COLO668 (cell line): ENCODE results near the gene LTO1.
A peak's percentile ranks its signal among the peaks of the same experiment; 100 is the strongest.

Source experiments
- DNase-seq: peaks from one replicate; lab custom pipeline; 2025; ENCODE audit not compliant: unreplicated experiment; lab: John Stamatoyannopoulos, UW

The LTO1 gene

GRCh38 chr11:69647390-69647748 lies 27.8 kb downstream of the LTO1 start:
- DNase-seq: no peak

- DNase-seq: no peak
These were observed 28.4 kb downstream of the LTO1 start for GRCh38 chr11:69646493-69647389.

GRCh38 chr11:69645801-69646492 lies 29.2 kb downstream of the LTO1 start:
- DNase-seq: peak; percentile 73

GRCh38 chr11:69644962-69645675 lies 30.0 kb downstream of the LTO1 start:
- no peak for DNase-seq

- DNase-seq: peak; percentile 35
These were observed 30.8 kb downstream of the LTO1 start for GRCh38 chr11:69644071-69644961.

- peak; percentile 15 for DNase-seq
These were observed 31.5 kb downstream of the LTO1 start for GRCh38 chr11:69643646-69644045.

GRCh38 chr11:69642913-69643632 lies 32.1 kb downstream of the LTO1 start:
- DNase-seq: peak; percentile 70

GRCh38 chr11:69642549-69642912 lies 32.6 kb downstream of the LTO1 start:
- DNase-seq: peak; percentile 8

GRCh38 chr11:69641681-69642548 lies 33.2 kb downstream of the LTO1 start:
- DNase-seq: no peak

- DNase-seq: peak; percentile 10
These were observed 34.1 kb downstream of the LTO1 start, which contains the start of gene CCND1 for GRCh38 chr11:69640995-69641581. CCND1 (plus strand) TSS chr11:69641156; CDS start chr11:69641314, 158 bp downstream.

- DNase-seq: no peak
These were observed 34.7 kb downstream of the LTO1 start for GRCh38 chr11:69640260-69640994.

GRCh38 chr11:69639831-69640230 lies 35.3 kb downstream of the LTO1 start:
- DNase-seq: no peak

- peak; percentile 46 for DNase-seq
These were observed 36.0 kb downstream of the LTO1 start for GRCh38 chr11:69638941-69639681.

- peak; percentile 9 for DNase-seq
These were observed 36.9 kb downstream of the LTO1 start for GRCh38 chr11:69637941-69638871.

- DNase-seq: no peak
These were observed 37.8 kb downstream of the LTO1 start for GRCh38 chr11:69637198-69637940.
